Neural cell (in vitro differentiated cells): Measurements from ENCODE around the gene GPR62. TPM values are rescaled to one million over a fixed set of nuclear protein-coding genes. Genes with fewer than 3 reads are reported as not detected.

ENCODE experiments used
- H2AFZ ChIP-seq: fragments of 200-600, 300-800 bp; sonication (generic), shearing (Covaris generic); 2 replicates; pipeline ENCODE4 v1.6.0; 2014; ENCODE audit warnings: low read depth, mild to moderate bottlenecking, antibody characterized with exemption, low read length, moderate library complexity
- H3F3A ChIP-seq: fragments of 200-600 bp; shearing (Covaris generic); 2 replicates; pipeline ENCODE4 v1.6.1; 2016; ENCODE audit warnings: mild to moderate bottlenecking, moderate library complexity, mixed read lengths, antibody characterized with exemption, low read length; ENCODE audit not compliant: insufficient read depth, poor library complexity, severe bottlenecking
- H3K27ac ChIP-seq: fragments of 200-600, 300-800 bp; sonication (generic), shearing (Covaris generic); 2 replicates; pipeline ENCODE4 v1.5.1; 2014; ENCODE audit warnings: mild to moderate bottlenecking, low read length, moderate library complexity
- H3K27me3 ChIP-seq: fragments of 300-800, 200-600 bp; sonication (generic), shearing (Covaris generic); 2 replicates; pipeline ENCODE4 v1.6.0; 2014; ENCODE audit warnings: mild to moderate bottlenecking, low read depth, low read length, moderate library complexity; ENCODE audit not compliant: insufficient read depth
- H3K36me3 ChIP-seq: fragments of 300-800, 200-600 bp; sonication (generic), shearing (Covaris generic); 2 replicates; pipeline ENCODE4 v1.5.1; 2014; ENCODE audit warnings: mild to moderate bottlenecking, antibody characterized with exemption, low read length, moderate library complexity; ENCODE audit not compliant: insufficient read depth
- H3K4me2 ChIP-seq: fragments of 300-800, 200-600 bp; sonication (generic), shearing (Covaris generic); 2 replicates; pipeline ENCODE4 v1.6.0; 2014; ENCODE audit warnings: mild to moderate bottlenecking, low read length
- H3K4me3 ChIP-seq: fragments of 300-800, 200-600 bp; sonication (generic), shearing (Covaris generic); 2 replicates; pipeline ENCODE4 v1.5.1; 2014; ENCODE audit warnings: mild to moderate bottlenecking, low read length, moderate library complexity
- H3K79me2 ChIP-seq: fragments of 200-600 bp; shearing (Covaris generic); replicated peaks from 2 replicates; pipeline ENCODE4 v1.6.0; 2014; ENCODE audit warnings: mild to moderate bottlenecking, low read length, moderate library complexity; ENCODE audit not compliant: insufficient read depth
- H3K9ac ChIP-seq: fragments of 300-800, 200-600 bp; sonication (generic), shearing (Covaris generic); 2 replicates; pipeline ENCODE4 v1.6.1; 2016; ENCODE audit warnings: mild to moderate bottlenecking, low read length, mixed read lengths
- H3K9me2 ChIP-seq: fragments of 200-600 bp; shearing (Covaris generic); 2 replicates; pipeline ENCODE4 v1.6.1; 2016; ENCODE audit warnings: mild to moderate bottlenecking, low read length, mixed read lengths; ENCODE audit not compliant: insufficient read depth
- H3K9me3 ChIP-seq: fragments of 200-600, 300-800 bp; sonication (generic), shearing (Covaris generic); 2 replicates; pipeline ENCODE4 v1.6.1; 2016; ENCODE audit warnings: mild to moderate bottlenecking, mixed run types, low read length, moderate library complexity, mixed read lengths
- H4K20me1 ChIP-seq: fragments of 200-600 bp; shearing (Covaris generic); 2 replicates; pipeline ENCODE4 v1.6.1; 2016; ENCODE audit warnings: mild to moderate bottlenecking, mixed run types; ENCODE audit not compliant: insufficient read depth
- CTCF ChIP-seq: fragments of 450-650 bp; IDR thresholded peaks from 2 replicates; pipeline ENCODE4 v1.5.1; 2014; ENCODE audit warnings: antibody characterized with exemption, mild to moderate bottlenecking, moderate library complexity; ENCODE audit not compliant: poor library complexity, severe bottlenecking
- EP300 ChIP-seq: fragments of 450-650 bp; conservative IDR thresholded peaks from 2 replicates; pipeline ENCODE4 v1.6.1; 2014; ENCODE audit warnings: antibody characterized with exemption, mild to moderate bottlenecking, moderate library complexity; ENCODE audit not compliant: poor library complexity, severe bottlenecking
- EZH2 ChIP-seq: fragments of 200-600, 300-800 bp; shearing (Covaris generic), sonication (generic); IDR thresholded peaks from 2 replicates; pipeline ENCODE4 v1.6.1; 2014; ENCODE audit warnings: antibody characterized with exemption, low read length, borderline replicate concordance, mild to moderate bottlenecking; ENCODE audit not compliant: insufficient read depth, poor library complexity, severe bottlenecking
- MXI1 ChIP-seq: fragments of 450-650 bp; conservative IDR thresholded peaks from 2 replicates; pipeline ENCODE4 v1.6.1; 2014; ENCODE audit warnings: antibody characterized with exemption, mild to moderate bottlenecking; ENCODE audit not compliant: poor library complexity, severe bottlenecking
- POLR2AphosphoS5 ChIP-seq: IDR thresholded peaks from 2 replicates; pipeline ENCODE4 v1.6.1; 2012
- RAD21 ChIP-seq: fragments of 450-650 bp; conservative IDR thresholded peaks from 2 replicates; pipeline ENCODE4 v1.6.1; 2014; ENCODE audit warnings: antibody characterized with exemption, mild to moderate bottlenecking, moderate library complexity
- REST ChIP-seq: IDR thresholded peaks from 2 replicates; pipeline ENCODE4 v1.6.1; 2012; ENCODE audit warnings: borderline replicate concordance
- SMC3 ChIP-seq: fragments of 450-650 bp; conservative IDR thresholded peaks from 2 replicates; pipeline ENCODE4 v1.6.1; 2014; ENCODE audit warnings: antibody characterized with exemption, mild to moderate bottlenecking, moderate library complexity; ENCODE audit not compliant: poor library complexity
- TAF1 ChIP-seq: IDR thresholded peaks from 2 replicates; pipeline ENCODE4 v1.6.1; 2012; ENCODE audit warnings: low read depth
- polyA plus RNA-seq: library from polyadenylated mRNA; depleted of rRNA; stranded (reverse); fragments of >200 nt; gene quantifications from 2 replicates; pipeline ENCODE4 v1.2.3, GENCODE V29; 2014

Gene GPR62
- polyA plus RNA-seq, 1 donor from 2014 or later: not detected

- H3K9me3 ChIP-seq: no peaks in the 10 kb centered on the region
- H3K4me3 ChIP-seq: no peak overlapping the region
- TF ChIP-seq EP300: no peak
- no peak for TF ChIP-seq SMC3
- no peak for TF ChIP-seq EZH2
- no peak overlapping the region for H3K9ac ChIP-seq
- H3K79me2 ChIP-seq: no peaks in the 10 kb centered on the region
- H3K27me3 ChIP-seq: no peaks in the 10 kb centered on the region
- no peaks in the 10 kb centered on the region for H4K20me1 ChIP-seq
- no peak overlapping the region for H2AFZ ChIP-seq
- no peak overlapping the region for H3K4me2 ChIP-seq
- no peak overlapping the region for H3K27ac ChIP-seq
- H3K9me2 ChIP-seq: no peaks in the 10 kb centered on the region
- H3F3A ChIP-seq: no peaks in the 10 kb centered on the region
- no peaks in the 10 kb centered on the region for H3K36me3 ChIP-seq
Observed at GRCh38 chr3:51986010-51986947, 31.1 kb downstream of the GPR62 start.

GRCh38 chr3:51987568-51987967, 32.4 kb downstream of the GPR62 start:
- Histone ChIP-seq H3K9ac (no peak overlapping the region), H2AFZ (no peak overlapping the region), H3K4me2 (no peak overlapping the region), H3K9me3 (no peaks in the 10 kb centered on the region), H3K27ac (no peak overlapping the region), H3K79me2 (no peaks in the 10 kb centered on the region), H4K20me1 (no peaks in the 10 kb centered on the region), H3K4me3 (no peak overlapping the region), H3F3A (no peaks in the 10 kb centered on the region), H3K27me3 (no peaks in the 10 kb centered on the region), H3K36me3 (no peaks in the 10 kb centered on the region), H3K9me2 (no peaks in the 10 kb centered on the region)
- TF ChIP-seq RAD21 (no peak), CTCF (no peak), POLR2AphosphoS5 (no peak), EP300 (no peak), REST (no peak), EZH2 (no peak), SMC3 (no peak), MXI1 (no peak), TAF1 (no peak)
